Pulmonary artery endothelial cell (primary cell): ENCODE results near the gene NUDT9. TPM values are rescaled to one million over a fixed set of nuclear protein-coding genes. Genes with fewer than 3 reads are reported as not detected.
"Not testable (repeated sequence)": the region's sequence is repeated elsewhere in the genome, so short reads cannot be mapped to it uniquely, and the experiment has no call there.

Experiments
- DNase-seq: peaks from one replicate; pipeline ENCODE4 v3.0.0-alpha.2; 2011; ENCODE audit warnings: low read depth, low spot score
- total RNA-seq: library from RNA; depleted of rRNA; stranded (reverse); fragments of >200 nt; gene quantifications from 2 replicates; pipeline ENCODE4 v1.2.3, GENCODE V29; 2014

The NUDT9 gene
- total RNA-seq = 20.0 and 25.5 TPM in 2 replicates

DNA sequence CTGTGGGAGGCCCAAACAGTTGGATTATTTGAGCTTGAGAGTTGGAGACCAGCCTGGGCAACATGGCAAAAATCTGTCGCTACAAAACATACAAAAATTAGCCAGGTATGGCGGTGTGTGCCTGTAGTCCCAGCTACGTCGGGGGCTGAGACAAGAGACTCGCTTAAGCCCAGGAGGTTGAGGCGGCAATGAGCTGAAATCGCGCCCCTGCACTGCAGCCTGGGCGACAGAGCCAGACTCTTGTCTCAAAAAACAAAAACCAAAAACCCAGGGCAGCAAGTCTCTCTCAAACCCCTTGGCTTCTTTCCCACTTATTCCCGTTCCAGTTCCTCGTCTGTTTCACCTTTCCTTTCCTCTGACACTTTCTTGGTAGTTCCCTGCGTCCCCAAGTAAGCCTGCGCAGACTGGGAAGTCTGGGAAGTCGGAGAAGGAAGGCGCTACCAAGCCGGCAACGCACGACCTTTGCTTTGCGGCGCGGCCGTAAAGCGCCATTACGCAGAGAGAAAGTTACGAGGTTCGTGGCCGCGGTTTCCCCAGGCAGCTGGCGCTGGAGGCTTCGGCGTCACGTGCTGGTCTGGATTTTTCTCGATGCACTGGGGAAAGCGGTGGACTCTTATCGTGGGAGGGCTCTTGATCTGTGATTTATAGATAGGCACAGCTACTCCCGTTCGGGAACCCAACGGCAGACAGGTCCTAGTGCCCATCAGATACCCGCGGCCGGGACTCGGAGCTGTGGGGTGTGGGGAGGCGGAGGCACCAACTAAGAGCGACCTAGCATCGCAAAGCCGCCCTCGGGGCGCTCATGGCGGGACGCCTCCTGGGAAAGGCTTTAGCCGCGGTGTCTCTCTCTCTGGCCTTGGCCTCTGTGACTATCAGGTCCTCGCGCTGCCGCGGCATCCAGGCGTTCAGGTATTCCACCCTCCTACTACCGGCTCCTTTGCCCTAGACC lies at the start of gene NUDT9:
NUDT9 (plus strand) TSS at position 470 of the 949 bp plus-strand sequence; CDS start at position 803, 333 bp downstream.
- peak; percentile 78 for DNase-seq

DNA sequence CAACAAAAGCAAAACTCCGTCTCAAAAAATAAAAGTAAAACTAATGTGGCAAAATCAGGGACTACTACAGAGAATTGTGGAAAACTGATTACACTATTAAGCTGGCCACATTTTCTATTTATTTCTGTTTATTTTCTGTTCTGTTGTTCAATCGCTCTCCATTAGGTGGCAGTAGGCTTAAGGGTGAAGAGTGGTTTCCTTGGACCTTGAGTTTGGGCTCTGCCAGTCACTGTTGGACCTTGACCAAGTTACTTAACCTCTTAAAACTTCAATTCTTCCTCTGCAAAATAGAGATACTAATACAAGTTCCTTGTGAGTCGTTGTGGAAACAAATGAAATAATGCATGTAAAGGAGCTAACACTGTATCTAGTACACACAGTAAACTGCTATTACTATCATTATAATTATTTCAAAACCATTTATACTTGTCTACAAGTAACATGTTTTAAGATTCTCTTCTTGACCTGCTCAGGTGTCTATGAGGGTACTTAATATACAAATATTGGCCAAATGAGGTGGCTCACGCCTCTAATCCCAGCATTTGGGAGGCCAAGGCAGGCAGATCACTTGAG lies 46.6 kb upstream of the NUDT9 start:
- DNase-seq = peak; percentile 20

- no peak for DNase-seq
These were observed 44.6 kb upstream of the NUDT9 start for GRCh38 chr4:87377816-87378215.

GRCh38 chr4:87382116-87382515 lies 40.3 kb upstream of the NUDT9 start:
- no peak for DNase-seq

GRCh38 chr4:87382931-87383330 lies 39.4 kb upstream of the NUDT9 start:
- no peak for DNase-seq

- DNase-seq = not testable (repeated sequence)
These were observed 37.8 kb upstream of the NUDT9 start for GRCh38 chr4:87384466-87385132.

GRCh38 chr4:87387237-87387636 lies 35.1 kb upstream of the NUDT9 start:
- no peak for DNase-seq

- no peak for DNase-seq
These were observed 33.5 kb upstream of the NUDT9 start for GRCh38 chr4:87388901-87389300.

DNA sequence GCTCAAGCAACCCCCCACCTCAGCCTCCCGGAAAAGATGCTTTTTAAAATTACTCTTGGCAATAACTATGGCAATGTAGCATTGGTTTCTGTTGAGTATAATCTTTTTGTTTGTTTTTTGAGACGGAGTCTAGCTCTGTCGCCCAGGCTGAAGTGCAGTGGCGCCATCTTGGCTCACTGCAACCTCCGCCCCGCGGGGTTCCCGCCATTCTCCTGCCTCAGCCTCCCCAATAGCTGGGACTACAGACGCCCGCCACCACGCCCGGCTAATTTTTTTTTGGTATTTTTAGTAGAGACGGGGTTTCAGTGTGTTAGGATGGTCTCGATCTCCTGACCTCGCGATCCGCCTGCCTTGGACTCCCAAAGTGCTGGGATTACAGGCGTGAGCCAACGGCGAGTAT lies 32.3 kb upstream of the NUDT9 start:
- DNase-seq = not testable (repeated sequence)

- no peak for DNase-seq
These were observed 31.9 kb upstream of the NUDT9 start for GRCh38 chr4:87390551-87390890.

DNA sequence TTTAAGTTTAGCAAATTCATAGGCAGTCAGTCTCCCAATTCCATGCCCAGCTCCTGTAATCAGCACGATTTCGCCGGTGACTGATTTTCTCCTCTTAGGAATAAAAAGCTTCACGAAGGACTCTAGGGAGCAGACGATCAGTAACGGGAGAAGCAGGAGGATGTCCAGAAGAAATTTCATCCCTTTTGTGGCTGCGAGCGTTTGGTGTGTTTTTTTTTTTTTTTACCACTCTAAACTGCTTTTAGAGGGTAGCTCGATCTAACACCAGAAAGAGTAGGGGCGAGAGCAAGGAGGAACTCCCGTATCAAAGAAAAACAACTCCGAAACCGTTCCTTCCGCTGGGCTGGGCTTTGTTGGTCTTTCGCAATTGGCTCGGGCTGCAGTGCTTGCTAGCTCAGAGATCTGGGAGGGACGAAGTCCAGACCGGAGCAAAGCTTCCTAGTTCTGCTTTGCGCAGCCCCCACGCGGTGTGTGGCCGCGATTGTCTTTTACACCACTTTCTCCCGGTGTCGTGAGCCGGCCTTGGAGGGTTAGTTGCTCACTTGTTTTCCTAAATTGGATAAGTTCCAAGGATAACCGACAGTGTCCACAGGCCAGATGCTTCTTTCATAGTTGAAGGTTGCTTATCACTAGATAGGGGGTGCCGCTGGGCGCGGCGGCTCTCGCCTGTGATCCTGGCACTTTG lies 31.3 kb upstream of the NUDT9 start, which contains the start of gene HSD17B11:
HSD17B11 (minus strand) TSS at position 298 of the 685 bp plus-strand sequence; CDS start at position 180, 118 bp downstream.
- peak; percentile 73 for DNase-seq

- DNase-seq = no peak
These were observed 30.8 kb upstream of the NUDT9 start for GRCh38 chr4:87391576-87392054.

GRCh38 chr4:87392183-87392582 lies 30.2 kb upstream of the NUDT9 start:
- DNase-seq = no peak

GRCh38 chr4:87395073-87395472 lies 27.3 kb upstream of the NUDT9 start:
- not testable (repeated sequence) for DNase-seq

GRCh38 chr4:87395851-87396250 lies 26.5 kb upstream of the NUDT9 start:
- not testable (repeated sequence) for DNase-seq

GRCh38 chr4:87399148-87399547 lies 23.2 kb upstream of the NUDT9 start:
- no peak for DNase-seq

DNA sequence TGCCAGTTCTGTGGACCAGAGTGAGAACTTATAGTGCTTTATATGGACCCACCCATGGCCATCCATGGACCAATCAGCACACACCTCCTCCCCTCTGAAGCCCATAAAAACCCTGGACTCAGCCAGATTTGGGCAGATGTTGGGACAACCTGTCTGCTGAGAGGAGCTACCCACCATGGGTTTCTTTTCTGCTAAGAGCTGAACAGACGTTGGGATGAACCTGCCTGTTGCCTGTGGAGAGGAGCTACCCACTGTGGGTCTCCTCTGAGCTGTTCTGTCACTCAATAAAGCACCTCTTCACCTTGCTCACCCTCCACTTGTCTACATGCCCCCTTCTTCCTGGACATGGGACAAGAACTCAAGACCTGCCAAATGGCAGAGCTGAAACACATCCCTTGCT lies 22.4 kb upstream of the NUDT9 start:
- no peak for DNase-seq

DNA sequence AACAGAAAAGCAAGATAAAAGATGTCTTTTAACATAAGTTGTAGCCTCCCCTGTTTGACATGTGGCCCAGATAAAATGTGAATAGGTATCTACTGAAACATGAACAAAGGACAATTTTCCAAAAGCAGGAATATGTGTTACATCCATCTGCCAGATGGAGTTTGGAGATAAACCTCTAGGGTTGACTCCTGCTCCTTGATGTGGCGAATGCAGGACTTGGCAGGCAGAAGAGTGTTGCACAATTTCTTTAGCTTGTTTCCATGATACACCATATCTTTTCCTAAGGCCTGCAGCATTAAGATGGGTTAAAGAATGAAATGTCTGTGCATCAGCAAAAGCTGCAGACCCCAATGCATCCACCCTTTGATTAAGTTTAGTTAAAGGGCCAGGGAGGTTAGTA lies 18.6 kb upstream of the NUDT9 start:
- not testable (repeated sequence) for DNase-seq

DNA sequence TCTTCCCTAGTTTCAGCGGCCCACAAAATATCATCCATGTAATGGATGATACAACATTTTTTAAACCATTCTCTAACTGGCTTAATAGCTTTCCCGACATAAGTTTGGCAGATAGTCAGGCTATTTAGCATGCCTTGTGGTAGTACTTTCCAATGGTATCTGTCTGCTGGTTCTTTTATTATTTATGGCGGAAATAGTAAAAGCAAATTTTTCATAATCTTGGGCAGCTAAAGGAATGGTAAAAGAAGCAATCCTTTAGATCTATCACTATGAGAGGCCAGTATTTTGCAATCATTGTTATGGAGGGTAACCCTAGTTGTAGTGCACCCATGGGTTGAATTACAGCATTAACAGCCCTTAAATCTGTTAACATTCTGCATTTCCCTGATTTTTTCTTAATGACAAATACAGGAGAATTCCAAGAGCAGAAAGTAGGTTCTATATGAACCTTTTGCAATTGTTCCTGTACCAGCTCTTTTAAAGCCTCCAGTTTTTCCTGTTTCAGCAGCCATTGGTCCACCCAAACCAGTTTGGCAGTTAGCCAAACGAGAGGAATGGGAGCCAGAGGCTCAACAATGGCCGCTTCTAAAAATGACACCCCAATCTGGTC lies 17.1 kb upstream of the NUDT9 start:
- no peak for DNase-seq

DNA sequence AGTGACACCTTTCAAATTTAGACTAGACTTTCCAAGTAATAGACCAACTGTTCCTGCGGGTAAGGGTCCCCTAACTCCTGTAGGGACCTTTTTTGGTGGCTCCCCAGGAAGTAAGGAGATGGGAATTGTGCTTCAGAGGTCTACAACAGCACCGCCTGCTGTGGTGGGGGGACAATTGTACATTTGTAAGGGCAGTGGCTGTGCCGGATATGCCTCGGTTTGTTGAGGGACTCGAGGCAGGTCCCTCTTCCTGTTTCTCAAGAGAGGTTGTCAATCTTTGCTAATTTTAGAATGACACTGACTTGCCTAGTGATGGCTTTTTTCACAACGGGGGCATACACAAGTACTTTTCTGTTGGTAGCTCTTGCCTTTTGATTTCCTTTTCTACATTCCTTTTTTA lies 15.9 kb upstream of the NUDT9 start:
- DNase-seq = no peak

GRCh38 chr4:87406902-87407301 lies 15.5 kb upstream of the NUDT9 start:
- DNase-seq = not testable (repeated sequence)
